ENCODE data around the gene SCYGR5.

SCYGR5 gene

DNA sequence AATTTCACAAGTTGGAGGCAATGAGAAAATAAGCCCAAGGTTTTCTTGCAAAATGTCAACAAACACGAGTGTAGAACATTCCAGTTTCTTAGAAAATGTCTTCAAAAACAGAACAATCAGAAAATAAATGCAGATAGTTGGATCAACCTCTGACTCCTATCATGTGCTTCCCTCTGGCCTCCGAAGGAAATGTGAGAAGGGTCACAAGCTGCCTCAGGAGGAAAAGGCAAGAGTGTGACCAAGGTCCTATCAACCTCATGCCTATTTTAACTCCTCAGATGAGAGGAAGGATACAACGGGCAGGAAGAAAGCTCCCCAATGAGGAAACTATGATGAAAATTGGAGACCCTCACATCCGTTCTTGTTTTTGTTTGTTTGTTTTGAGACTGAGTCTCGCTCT is 7.9 kb downstream of the SCYGR5 start:
- no peak for DNase-seq

DNA sequence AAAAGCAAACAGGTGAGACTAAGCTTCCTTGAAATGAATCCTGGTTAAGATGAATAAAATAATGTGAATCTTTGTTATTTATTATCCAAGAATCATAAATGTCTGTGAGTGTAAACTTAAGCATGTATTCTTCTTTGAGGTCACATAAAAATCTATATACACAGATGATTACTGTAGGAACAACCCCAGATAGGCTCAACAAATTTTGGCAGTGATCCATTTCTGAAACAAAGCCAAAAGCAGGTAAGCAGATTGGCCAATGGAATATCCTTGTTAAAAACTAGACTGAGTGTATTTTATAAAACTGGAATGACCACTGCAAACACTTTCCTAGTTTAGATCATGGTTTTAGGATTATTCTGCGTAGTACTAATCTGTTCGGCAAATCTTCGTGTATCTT is 11.3 kb downstream of the SCYGR5 start:
- no peak for DNase-seq

DNA sequence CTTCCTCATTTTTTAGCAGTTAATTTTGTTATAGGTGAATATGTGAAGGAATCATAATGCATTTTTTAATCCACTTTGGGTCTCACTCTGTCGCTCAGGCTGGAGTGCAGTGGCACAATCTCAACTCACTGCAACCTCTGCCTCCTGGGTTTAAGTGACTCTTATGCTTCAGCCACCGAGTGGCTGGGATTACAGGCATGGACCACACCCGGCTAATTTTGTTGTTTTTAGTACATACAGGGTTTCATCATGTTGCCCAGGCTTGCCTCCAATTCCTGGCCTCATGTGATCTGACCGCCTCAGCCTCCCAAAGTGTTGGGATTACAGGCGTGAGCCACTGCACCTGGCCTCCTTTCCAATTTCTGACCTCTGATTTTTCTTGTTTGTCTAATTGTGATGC is 17.7 kb downstream of the SCYGR5 start:
- DNase-seq = no peak

DNA sequence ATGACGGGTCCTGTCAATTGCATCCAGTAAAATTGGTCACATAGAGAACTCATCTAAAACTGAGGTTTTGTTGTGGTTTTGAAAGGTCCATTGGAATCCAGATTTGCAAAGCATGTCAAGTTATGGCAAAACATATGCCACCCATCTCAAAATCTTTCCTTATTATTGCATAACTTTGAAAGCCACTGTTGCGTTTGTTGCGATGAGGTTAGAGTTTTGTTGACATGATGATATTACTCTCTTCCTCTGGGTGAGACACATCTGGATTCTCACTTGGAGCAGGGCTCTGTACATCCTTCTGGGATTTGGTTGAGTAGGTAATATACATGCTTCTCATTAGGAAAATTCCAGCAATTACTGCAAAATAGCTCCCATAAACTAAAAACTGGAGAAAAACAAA is 20.6 kb downstream of the SCYGR5 start:
- DNase-seq = no peak

DNA sequence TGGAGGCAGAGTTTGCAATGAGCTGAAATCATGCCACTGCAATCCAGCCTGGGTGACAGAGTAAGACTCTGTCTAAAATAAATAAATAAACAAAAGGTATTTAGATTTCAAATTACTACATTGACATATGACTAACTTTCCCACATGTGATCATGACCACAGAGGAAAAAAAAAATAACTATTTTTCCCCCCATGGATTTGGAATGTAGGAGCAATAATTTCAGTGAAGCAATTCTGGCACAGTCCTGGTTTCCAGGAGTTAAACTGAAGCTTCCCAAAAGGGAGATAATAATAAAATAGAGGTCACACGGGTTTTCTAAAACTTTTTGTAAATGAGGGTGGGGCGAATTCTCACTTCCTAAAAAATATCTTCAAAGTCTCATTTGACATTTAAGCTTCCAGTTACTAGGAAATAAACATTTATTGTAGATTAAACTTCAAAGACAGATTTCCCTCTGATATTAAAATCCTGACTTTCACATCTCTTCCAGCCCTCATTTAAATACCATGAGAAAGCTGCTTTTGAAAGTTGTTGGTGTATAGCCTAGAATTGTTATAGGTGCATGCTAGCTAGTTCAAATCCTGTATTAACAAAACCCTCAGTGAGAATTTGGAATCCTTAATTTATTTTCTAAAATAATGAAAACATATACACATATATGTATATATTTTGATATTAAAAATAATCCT is 30.5 kb downstream of the SCYGR5 start:
- no peak for DNase-seq

DNA sequence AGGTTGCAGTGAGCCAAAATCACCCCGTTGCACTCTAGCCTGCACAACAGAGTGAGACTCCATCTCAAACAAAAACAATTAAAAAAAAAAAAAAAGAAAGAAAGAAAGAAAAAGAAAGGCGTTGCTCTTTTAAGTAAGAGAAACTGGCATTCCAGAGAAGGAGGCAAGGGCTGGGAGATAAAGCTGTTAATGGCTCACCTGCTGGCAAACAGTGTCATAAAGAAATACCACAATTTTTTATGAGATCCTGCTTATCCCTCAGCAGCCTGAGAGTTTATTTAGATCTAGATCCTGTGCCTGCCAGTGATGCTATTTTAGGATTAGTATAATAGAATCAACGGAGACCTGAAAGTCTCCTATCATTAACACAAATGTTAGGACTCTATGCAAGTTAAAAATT is 35.0 kb downstream of the SCYGR5 start:
- no peak for DNase-seq

DNA sequence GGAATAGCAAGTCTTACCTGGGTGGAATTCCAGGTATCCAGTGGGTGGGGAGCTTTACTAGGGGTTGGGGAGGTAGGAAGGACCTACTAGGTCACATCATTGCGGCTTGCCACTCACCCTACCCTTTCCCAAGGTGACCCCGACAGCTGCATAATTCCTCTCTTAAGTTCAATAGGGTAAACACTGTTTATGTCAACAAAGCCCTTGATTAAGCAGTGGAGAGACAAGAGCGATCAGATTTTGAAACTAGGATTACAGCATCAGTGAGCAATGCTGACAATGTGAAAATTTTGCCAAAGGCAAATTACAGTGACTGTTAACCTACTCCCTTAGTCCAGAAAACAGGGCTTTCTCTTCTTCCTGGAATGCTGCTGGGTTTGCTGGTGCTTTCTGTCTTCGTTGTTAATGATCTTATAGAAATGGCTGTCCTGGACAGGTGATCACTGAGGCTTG is 36.7 kb downstream of the SCYGR5 start:
- no peak for DNase-seq

DNA sequence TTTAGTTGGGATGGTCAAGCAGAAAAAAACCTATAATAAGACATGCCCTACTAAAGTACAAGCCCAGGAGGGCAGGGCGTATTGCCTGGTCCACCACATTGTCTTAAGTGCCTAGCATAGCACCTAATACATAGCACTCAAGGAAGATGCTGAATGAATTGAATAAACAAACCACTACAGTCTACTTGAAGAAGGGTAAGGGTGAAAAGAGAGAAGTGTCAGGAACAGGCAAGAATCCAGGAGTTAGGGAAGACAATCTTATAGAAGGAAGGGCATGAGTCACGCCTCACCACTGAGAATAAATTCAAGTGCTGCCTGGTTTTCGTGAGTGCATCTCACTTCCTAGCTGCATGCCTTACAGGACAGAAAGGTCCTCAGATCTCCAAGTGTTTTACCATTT is 37.4 kb downstream of the SCYGR5 start:
- DNase-seq = no peak

DNA sequence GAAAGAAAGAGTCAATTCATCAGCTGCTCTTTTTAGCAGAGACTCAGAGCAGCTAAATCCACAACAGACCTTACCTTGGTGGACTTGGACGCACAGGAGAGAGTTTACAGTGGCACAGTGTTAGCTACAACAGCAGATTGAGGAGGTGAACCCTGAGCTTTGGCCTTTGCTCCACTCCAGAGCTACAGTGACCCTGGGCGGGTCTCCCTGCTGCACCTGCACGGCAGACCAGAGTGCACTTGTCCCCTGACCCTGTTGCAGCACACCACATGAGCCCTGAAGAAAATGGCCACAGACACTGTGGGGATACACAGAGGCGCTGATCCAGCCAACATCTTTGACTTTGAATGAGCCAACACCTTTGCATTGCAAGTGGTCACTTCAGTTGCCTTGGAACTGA is 40.3 kb downstream of the SCYGR5 start:
- DNase-seq = no peak

DNA sequence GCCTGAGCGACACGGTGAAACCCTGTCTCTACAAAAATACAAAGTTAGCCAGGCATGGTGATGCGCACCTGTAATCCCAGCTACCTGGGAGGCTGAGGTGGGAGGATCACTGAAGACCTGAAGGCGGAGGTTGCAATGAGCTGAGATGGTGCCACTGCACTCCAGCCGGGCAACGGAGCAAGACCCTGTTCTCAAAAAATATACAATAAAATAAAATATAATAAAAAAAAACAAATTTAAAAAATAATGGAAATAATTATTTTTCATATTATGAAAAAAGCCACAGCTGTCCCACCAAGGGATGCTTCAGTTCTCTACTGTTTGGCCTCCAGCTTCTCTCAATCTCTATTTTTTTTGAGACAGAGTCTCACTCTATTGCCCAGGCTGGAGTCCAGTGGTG is 40.8 kb downstream of the SCYGR5 start:
- no peak for DNase-seq

DNA sequence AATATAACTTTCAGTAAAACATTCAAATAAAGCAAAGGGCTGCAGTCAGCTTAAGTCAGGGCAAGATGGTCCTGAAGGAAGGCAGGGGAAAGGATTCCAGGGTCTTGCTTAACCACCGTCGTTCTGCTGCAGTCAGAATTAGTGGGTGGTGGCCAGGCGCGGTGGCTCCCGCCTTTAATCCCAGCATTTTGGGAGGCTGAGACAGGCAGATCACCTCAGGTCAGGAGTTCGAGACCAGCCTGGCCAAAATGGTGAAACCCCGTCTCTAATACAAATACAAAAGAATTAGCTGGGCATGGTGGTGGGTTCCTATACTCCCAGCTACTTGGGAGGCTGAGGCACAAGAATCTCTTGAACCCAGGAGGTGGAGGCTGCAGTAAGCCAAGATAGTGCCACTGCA is 44.4 kb downstream of the SCYGR5 start:
- DNase-seq = no peak

DNA sequence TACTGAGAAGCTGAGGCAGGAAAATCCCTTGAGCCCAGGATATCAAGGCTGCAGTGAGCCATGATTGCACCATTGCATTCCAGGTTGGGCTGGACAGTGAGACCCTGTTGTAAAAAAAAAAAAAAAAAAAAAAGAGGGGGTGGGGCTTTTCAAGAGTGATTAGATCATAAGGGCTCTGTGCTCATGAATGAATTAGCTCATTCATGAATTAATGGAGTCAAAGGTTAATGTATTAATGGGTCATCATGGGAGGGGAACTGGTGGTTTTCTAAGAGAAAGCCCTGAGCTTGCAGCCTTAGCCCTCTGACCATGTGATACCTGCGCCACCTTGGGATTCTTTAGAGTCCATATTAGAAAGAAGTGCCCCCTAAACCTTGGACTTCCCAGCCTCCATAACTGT is 46.7 kb downstream of the SCYGR5 start:
- no peak for DNase-seq

DNA sequence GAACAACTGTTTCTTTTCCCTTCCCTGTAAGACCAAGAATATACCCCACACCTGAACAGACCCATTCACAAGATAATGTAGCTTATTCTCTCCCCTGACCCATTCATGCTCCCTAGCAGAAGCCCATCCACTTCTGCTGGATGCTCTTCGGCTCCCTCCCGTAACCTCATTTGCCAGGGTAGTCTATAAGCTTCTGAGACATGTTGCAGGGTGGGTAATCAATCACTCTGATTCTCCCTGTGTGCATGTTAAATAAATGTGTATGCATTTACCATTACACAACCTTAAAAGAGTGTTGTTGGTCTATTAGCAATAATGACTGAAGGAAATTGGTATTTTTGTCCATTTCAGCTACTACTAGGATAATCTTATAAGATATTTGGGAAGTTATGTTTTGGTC is 49.9 kb downstream of the SCYGR5 start:
- no peak for DNase-seq

Data from fibroblast of skin of abdomen (primary cell).